Activated naive CD4-positive, alpha-beta T cell treated with anti-CD3 and anti-CD28 coated beads, Interleukin-2, amount 10 ng/mL, durations not matched to agents 7 days and 5 days (primary cell): Measurements from ENCODE around the gene TMLHE.
"Not testable (repeated sequence)": the region's sequence is repeated elsewhere in the genome, so short reads cannot be mapped to it uniquely, and the experiment has no call there.

Experiments used
- CTCF ChIA-PET: fragments of 350-600 bp; sonication (Branson Sonifier 250); formaldehyde crosslinking; loops from one replicate; lab custom pipeline; 2021; ENCODE audit warnings: antibody characterized with exemption; lab: Charles Lee
- DNase-seq: peaks from one replicate; pipeline ENCODE4 v3.0.0-alpha.2; 2020
- H3K27ac Mint-ChIP-seq: one replicate; pipeline ENCODE4 v1.8.0; 2021; ENCODE audit warnings: mild to moderate bottlenecking, moderate library complexity, mixed read lengths
- H3K27me3 Mint-ChIP-seq: one replicate; pipeline ENCODE4 v1.8.0; 2021; ENCODE audit warnings: mild to moderate bottlenecking, mixed read lengths
- H3K36me3 Mint-ChIP-seq: one replicate; pipeline ENCODE4 v1.8.0; 2021; ENCODE audit warnings: mixed read lengths
- H3K4me1 Mint-ChIP-seq: one replicate; pipeline ENCODE4 v1.8.0; 2021; ENCODE audit warnings: mixed read lengths
- H3K4me3 Mint-ChIP-seq: one replicate; pipeline ENCODE4 v1.8.0; 2021; ENCODE audit warnings: mild to moderate bottlenecking, moderate library complexity, mixed read lengths
- H3K9me3 Mint-ChIP-seq: one replicate; pipeline ENCODE4 v1.8.0; 2021; ENCODE audit warnings: mixed read lengths

The TMLHE gene

GRCh38 chrX:155577682-155578081, 35.1 kb downstream of the TMLHE start:
- CTCF ChIA-PET = no interaction called here
- peaks cover 3% of the 10 kb centered on the region for H3K4me1 Mint-ChIP-seq
- DNase-seq = peak; percentile 21
- H3K4me3 Mint-ChIP-seq = no peak overlapping the region
- H3K36me3 Mint-ChIP-seq = peaks cover 5% of the 10 kb centered on the region
- H3K27me3 Mint-ChIP-seq = no peaks in the 10 kb centered on the region
- H3K27ac Mint-ChIP-seq = no peak overlapping the region
- H3K9me3 Mint-ChIP-seq = peaks cover 6% of the 10 kb centered on the region

DNA sequence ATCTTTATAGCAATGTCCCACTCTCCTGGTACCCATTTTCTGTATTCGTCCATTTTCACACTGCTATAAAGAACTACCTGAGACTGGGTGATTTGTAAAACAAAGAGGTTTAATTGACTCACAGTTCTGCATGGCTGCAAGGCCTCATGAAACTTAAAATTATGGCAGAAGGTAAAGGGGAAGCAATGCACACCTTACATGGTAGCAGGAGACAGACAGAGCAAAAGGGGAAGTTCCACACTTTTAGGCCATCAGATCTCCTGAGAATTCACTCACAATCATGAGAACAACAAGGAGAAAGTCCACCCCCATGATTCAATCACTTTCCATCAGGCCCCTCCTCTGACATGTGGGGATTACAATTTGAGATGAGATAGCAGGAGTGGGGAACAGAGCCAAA, 49.7 kb downstream of the TMLHE start:
- Mint-ChIP-seq H3K27me3 (no peaks in the 10 kb centered on the region), H3K36me3 (peaks cover 2% of the 10 kb centered on the region), H3K4me1 (no peaks in the 10 kb centered on the region), H3K27ac (no peak overlapping the region), H3K9me3 (no peaks in the 10 kb centered on the region), H3K4me3 (no peak overlapping the region)
- DNase-seq = no peak
- CTCF ChIA-PET = no interaction called here

GRCh38 chrX:155544881-155545280, 67.9 kb downstream of the TMLHE start:
- DNase-seq = no peak
- CTCF ChIA-PET = no interaction called here
- Mint-ChIP-seq H3K4me1 (no peaks in the 10 kb centered on the region), H3K27ac (no peak overlapping the region), H3K36me3 (peaks cover 35% of the 10 kb centered on the region), H3K9me3 (peaks cover 11% of the 10 kb centered on the region), H3K4me3 (no peak overlapping the region), H3K27me3 (no peaks in the 10 kb centered on the region)

- DNase-seq = no peak
- CTCF ChIA-PET = interaction anchor here (0.6 kb wide), 1 partner anchor 84 kb away, joined by 4 read pairs; no protein-coding TSS in a partner anchor
- Mint-ChIP-seq H3K36me3 (peaks cover 35% of the 10 kb centered on the region), H3K9me3 (peaks cover 2% of the 10 kb centered on the region), H3K4me1 (no peaks in the 10 kb centered on the region), H3K27me3 (no peaks in the 10 kb centered on the region), H3K27ac (no peak overlapping the region), H3K4me3 (no peak overlapping the region)
These were observed 76.9 kb downstream of the TMLHE start for GRCh38 chrX:155535866-155536265.

GRCh38 chrX:155534800-155535199, 78.0 kb downstream of the TMLHE start:
- H3K4me1 Mint-ChIP-seq = no peaks in the 10 kb centered on the region
- H3K36me3 Mint-ChIP-seq = peaks cover 33% of the 10 kb centered on the region
- CTCF ChIA-PET = no interaction called here
- peaks cover under 1% of the 10 kb centered on the region for H3K9me3 Mint-ChIP-seq
- H3K4me3 Mint-ChIP-seq = no peak overlapping the region
- no peak overlapping the region for H3K27ac Mint-ChIP-seq
- no peak for DNase-seq
- no peaks in the 10 kb centered on the region for H3K27me3 Mint-ChIP-seq

DNA sequence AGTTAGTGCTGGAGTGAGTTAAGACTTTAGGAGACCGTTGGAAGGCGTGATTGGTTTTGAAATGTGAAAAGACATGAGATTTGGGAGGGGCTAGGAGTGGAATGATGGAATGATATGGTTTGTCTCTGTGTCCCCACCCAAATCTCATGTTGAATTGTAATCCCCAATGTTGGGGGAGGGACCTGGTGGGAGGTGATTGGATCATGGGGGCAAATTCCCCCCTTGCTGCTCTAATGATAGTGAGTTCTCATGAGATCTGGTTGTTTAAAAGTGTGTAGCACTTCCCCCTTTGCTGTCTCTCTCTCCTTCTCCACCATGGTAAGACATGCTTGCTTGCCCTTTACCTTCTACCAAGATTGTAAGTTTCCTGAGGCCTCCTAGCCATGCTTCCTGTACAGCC, 85.7 kb downstream of the TMLHE start:
- DNase-seq, H3K4me1 Mint-ChIP-seq, H3K27ac Mint-ChIP-seq, H3K4me3 Mint-ChIP-seq, CTCF ChIA-PET, H3K27me3 Mint-ChIP-seq: not testable (repeated sequence)
- peaks cover 20% of the 10 kb centered on the region for H3K9me3 Mint-ChIP-seq
- peaks cover 42% of the 10 kb centered on the region for H3K36me3 Mint-ChIP-seq

DNA sequence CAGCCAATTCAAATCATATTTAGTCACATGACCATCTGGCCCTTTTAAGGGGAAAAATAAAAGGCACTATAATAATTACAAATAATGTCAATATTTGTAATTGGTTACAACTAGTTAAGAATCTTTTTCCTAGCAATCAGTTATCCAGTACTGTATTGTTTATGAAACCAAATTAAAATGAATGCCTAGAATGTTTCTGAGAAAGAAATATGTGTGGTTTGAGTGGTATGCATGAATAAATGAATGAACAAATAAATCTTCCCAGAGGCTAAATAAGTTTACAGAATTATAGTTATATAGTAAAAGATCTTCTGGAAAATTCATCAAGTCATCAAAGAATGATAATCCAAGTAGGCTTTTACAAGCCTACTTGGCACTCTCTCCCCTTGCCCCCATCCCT, 98.5 kb downstream of the TMLHE start:
- no peaks in the 10 kb centered on the region for H3K4me1 Mint-ChIP-seq
- H3K27ac Mint-ChIP-seq = no peak overlapping the region
- H3K27me3 Mint-ChIP-seq = no peaks in the 10 kb centered on the region
- CTCF ChIA-PET = no interaction called here
- no peaks in the 10 kb centered on the region for H3K9me3 Mint-ChIP-seq
- peaks cover 20% of the 10 kb centered on the region for H3K36me3 Mint-ChIP-seq
- DNase-seq = no peak
- H3K4me3 Mint-ChIP-seq = no peak overlapping the region

GRCh38 chrX:155505296-155505695, 107.5 kb downstream of the TMLHE start:
- CTCF ChIA-PET = no interaction called here
- no peaks in the 10 kb centered on the region for H3K4me1 Mint-ChIP-seq
- no peak overlapping the region for H3K4me3 Mint-ChIP-seq
- no peak overlapping the region for H3K27ac Mint-ChIP-seq
- H3K27me3 Mint-ChIP-seq = no peaks in the 10 kb centered on the region
- H3K9me3 Mint-ChIP-seq = no peaks in the 10 kb centered on the region
- no peak for DNase-seq
- peaks cover 22% of the 10 kb centered on the region for H3K36me3 Mint-ChIP-seq

DNA sequence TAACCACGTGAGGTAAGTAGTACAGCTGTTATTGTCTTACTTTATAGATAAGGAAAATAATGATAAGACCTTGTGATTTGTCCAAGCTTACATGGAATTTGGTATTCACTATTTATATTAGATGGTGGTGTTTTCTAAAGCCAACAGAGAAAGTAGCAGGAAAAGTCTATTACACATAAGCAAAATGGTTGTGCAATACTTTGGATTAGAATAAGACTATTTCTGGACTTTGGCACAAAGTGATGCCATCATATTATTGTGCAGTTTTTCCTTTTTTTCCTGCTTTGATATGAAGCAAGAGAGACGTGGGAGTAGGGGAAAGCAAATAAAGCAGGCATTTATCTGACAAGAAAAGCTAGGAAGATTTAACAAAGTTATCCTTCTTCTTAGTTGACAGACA, 117.6 kb downstream of the TMLHE start:
- H3K9me3 Mint-ChIP-seq, H3K4me3 Mint-ChIP-seq, H3K4me1 Mint-ChIP-seq, DNase-seq, H3K36me3 Mint-ChIP-seq, H3K27ac Mint-ChIP-seq, H3K27me3 Mint-ChIP-seq, CTCF ChIA-PET: not testable (repeated sequence)

DNA sequence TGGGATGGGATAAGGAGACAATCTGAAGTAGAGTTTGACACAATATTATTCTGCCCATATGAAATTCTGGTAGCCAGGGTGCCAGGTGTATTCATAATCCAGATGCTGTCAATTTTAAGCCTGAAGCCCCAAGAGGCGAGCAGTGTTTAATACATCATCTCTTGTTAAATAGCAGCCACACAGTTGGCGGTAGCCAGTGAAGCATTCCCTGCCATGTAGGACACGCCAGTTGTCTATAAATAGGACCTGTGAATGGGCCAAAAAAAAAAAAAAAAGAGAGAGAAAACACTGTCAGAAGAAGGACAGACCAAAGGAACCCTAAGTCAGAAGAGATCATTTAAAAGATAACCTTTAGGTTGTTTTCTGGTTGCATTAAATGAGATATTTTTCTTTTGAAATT, 121.3 kb downstream of the TMLHE start:
- DNase-seq, H3K27me3 Mint-ChIP-seq, H3K4me1 Mint-ChIP-seq, H3K9me3 Mint-ChIP-seq, CTCF ChIA-PET, H3K4me3 Mint-ChIP-seq, H3K36me3 Mint-ChIP-seq, H3K27ac Mint-ChIP-seq: not testable (repeated sequence)

GRCh38 chrX:155477136-155477535, 135.6 kb downstream of the TMLHE start:
- H3K27me3 Mint-ChIP-seq, H3K4me3 Mint-ChIP-seq, H3K4me1 Mint-ChIP-seq, DNase-seq, H3K27ac Mint-ChIP-seq, H3K9me3 Mint-ChIP-seq, H3K36me3 Mint-ChIP-seq, CTCF ChIA-PET: not testable (repeated sequence)

- H3K36me3 Mint-ChIP-seq, H3K4me1 Mint-ChIP-seq, H3K27me3 Mint-ChIP-seq, DNase-seq, CTCF ChIA-PET, H3K9me3 Mint-ChIP-seq, H3K4me3 Mint-ChIP-seq, H3K27ac Mint-ChIP-seq: not testable (repeated sequence)
These were observed 146.3 kb downstream of the TMLHE start for GRCh38 chrX:155466269-155466938.

- H3K27ac Mint-ChIP-seq, H3K9me3 Mint-ChIP-seq, H3K4me1 Mint-ChIP-seq, DNase-seq, H3K27me3 Mint-ChIP-seq, H3K36me3 Mint-ChIP-seq, H3K4me3 Mint-ChIP-seq, CTCF ChIA-PET: not testable (repeated sequence)
These were observed 152.3 kb downstream of the TMLHE start for GRCh38 chrX:155460501-155460900.

DNA sequence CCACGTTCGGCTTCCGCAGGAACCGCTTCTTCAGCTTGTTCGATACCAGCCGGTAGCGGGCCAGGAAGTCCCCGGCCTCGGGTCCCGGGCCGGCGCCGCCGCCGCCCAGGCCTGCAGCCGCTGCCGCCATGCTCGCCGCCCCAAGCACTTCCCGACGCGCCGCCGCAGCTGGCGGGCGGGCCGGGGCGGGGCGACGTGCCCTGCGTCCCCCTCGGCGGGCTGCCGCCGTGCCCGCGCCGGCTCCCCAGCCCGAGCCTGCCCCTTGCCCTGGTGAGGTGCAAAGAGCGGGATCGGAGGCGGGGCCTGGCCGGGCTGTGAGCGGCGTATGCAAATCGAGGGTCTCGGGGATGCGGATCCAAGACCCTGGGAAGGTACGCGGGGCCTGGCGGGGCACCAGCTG, 154.3 kb downstream of the TMLHE start, which contains the start of gene F8A3:
TSS of gene F8A3 (minus strand) at position 150 of the 400 bp plus-strand sequence. CDS start at position 130, 20 bp downstream.
- DNase-seq, H3K27me3 Mint-ChIP-seq, CTCF ChIA-PET, H3K4me1 Mint-ChIP-seq, H3K27ac Mint-ChIP-seq, H3K4me3 Mint-ChIP-seq, H3K36me3 Mint-ChIP-seq, H3K9me3 Mint-ChIP-seq: not testable (repeated sequence)

DNA sequence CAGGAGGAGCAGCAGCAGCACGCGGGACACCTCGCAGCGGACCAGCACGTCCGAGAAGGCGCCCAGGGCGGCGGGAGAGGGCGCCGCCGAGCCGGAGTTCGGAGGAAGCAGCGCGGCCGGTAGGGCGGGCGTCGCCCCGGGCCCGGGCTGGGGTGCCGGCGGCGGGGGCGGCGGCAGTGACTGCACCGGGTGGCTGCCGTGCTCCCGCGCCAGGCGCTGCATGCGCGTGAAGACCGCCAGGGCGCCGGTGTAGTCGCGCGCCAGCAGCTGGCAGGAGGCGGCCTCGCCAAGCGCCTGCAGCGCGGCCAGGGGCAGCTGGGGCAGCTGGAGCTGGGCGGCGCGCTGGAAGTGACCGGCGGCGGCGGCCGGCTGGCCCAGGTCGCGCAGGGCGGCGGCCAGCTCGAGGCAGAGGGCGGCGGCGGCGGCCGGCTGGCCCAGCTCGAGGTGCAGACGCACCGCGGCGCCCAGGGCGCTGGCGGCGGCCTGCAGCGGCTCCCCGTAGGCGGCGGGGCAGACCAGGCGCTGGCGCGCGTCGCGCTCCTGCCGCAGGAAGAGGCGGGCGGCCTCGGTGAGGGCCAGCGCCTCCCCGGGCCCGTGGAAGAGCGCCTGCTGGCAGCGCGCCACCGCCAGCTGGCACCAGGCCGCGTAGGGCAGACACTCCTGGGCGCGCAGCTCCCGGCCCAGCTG, 154.8 kb downstream of the TMLHE start:
- H3K4me1 Mint-ChIP-seq, DNase-seq, CTCF ChIA-PET, H3K4me3 Mint-ChIP-seq, H3K27ac Mint-ChIP-seq, H3K9me3 Mint-ChIP-seq, H3K27me3 Mint-ChIP-seq, H3K36me3 Mint-ChIP-seq: not testable (repeated sequence)
